Measurements from ENCODE around the gene EIF3K. TPM values are rescaled to one million over a fixed set of nuclear protein-coding genes. Genes with fewer than 3 reads are reported as not detected.

EIF3K gene
- total and polyA plus RNA-seq, 2 of the 13 experiments (the other 11 are each of a cell fraction or from before 2014, with no cell fraction given), result 179 to 258 TPM

GRCh38 chr19:38618590-38619360 is at the start of gene EIF3K (continued):
- TF ChIP-seq ELF1 (CRISPR knock-in tag; IDR thresholded peaks at IDR 0.05), result peak; percentile 90
- no peak for TF ChIP-seq ZFP37 (CRISPR knock-in tag; IDR thresholded peaks at IDR 0.05; ENCODE audit: borderline replicate concordance)
- TF ChIP-seq HMG20B (CRISPR knock-in tag; conservative IDR thresholded peaks at IDR 0.05), result peak; percentile 12; the same call in 1 of the 2 replicates
- TF ChIP-seq GZF1 (CRISPR knock-in tag; IDR thresholded peaks at IDR 0.05), result no peak
- TF ChIP-seq ZNF224 (CRISPR knock-in tag; IDR thresholded peaks at IDR 0.05), result peak; percentile 81; the same call in 1 of the 2 replicates
- 0 out of 2 replicates have a peak, but pooled peaks have one; percentile 66 for TF ChIP-seq SNAPC2 (CRISPR knock-in tag; IDR thresholded peaks at IDR 0.05)
- TF ChIP-seq EED (CRISPR knock-in tag; IDR thresholded peaks at IDR 0.05), result peak; percentile 56; the same call in 1 of the 2 replicates
- TF ChIP-seq NFKBIZ (CRISPR knock-in tag; IDR thresholded peaks at IDR 0.05), result peak; percentile 30; the same call in 1 of the 2 replicates
- TF ChIP-seq IKZF5 (CRISPR knock-in tag; IDR thresholded peaks at IDR 0.05), result 0 out of 2 replicates have a peak, but pooled peaks have one; percentile 45
- peak; percentile 70; the same call in 1 of the 2 replicates for TF ChIP-seq PITX1 (CRISPR knock-in tag; IDR thresholded peaks at IDR 0.05)
- TF ChIP-seq POLR2G (IDR thresholded peaks at IDR 0.05; ENCODE audit: low read depth, low read length), result peak; percentile 91
- TF ChIP-seq ZNF136 (CRISPR knock-in tag; IDR thresholded peaks at IDR 0.05; ENCODE audit: low read depth), result no peak
- peak; percentile 39; the same call in 1 of the 2 replicates for TF ChIP-seq DRAP1 (CRISPR knock-in tag; IDR thresholded peaks at IDR 0.05)
- TF ChIP-seq RFX5 (IDR thresholded peaks at IDR 0.05; ENCODE audit: low read depth, low read length), result peak; percentile 5; the same call in 1 of the 2 replicates
- TF ChIP-seq GMEB1 (CRISPR knock-in tag; IDR thresholded peaks at IDR 0.05; ENCODE audit: borderline replicate concordance), result peak; percentile 74
- no peak for TF ChIP-seq DMTF1 (CRISPR knock-in tag; IDR thresholded peaks at IDR 0.05)
- TF ChIP-seq PHB2 (IDR thresholded peaks at IDR 0.05; ENCODE audit: partially characterized antibody), result no peak
- peak; percentile 45; the same call in 1 of the 2 replicates for TF ChIP-seq MLX (CRISPR knock-in tag; IDR thresholded peaks at IDR 0.05)
- TF ChIP-seq SSRP1 (CRISPR knock-in tag; IDR thresholded peaks at IDR 0.05), result no peak
- TF ChIP-seq ZNF619 (CRISPR knock-in tag; IDR thresholded peaks at IDR 0.05), result peak; percentile 87
- TF ChIP-seq NFYB (CRISPR knock-in tag; IDR thresholded peaks at IDR 0.05), result peak; percentile 51; the same call in 1 of the 2 replicates
- TF ChIP-seq ZNF550 (CRISPR knock-in tag; IDR thresholded peaks at IDR 0.05; ENCODE audit: borderline replicate concordance), result no peak; the same call in 1 of the 2 replicates
- peak; percentile 98; the same call in 2 of the 3 replicates for TF ChIP-seq MXI1 (IDR thresholded peaks at IDR 0.05; ENCODE audit: borderline replicate concordance, low read depth, low read length)
- TF ChIP-seq ZFP36 (IDR thresholded peaks at IDR 0.05; ENCODE audit: borderline replicate concordance, low read depth, low read length, partially characterized antibody), result no peak

Data from HepG2 (cell line).